Upper lobe of right lung (tissue), 1 donor: ENCODE measurements around the gene MESP1. TPM values are rescaled to one million over a fixed set of nuclear protein-coding genes. Genes with fewer than 3 reads are reported as not detected.

Source experiments
- ATAC-seq: fragments of 200-7000 bp; cut with Tn5 transposase; one replicate; pipeline ENCODE4 v1.9.1; 2020; ENCODE audit warnings: mild to moderate bottlenecking, moderate library complexity
- DNase-seq: peaks from one replicate; pipeline ENCODE4 v3.0.0-alpha.2; 2020
- H3K27ac ChIP-seq: fragments of 200-600 bp; one replicate; pipeline ENCODE4 v1.8.0; 2022
- H3K27me3 ChIP-seq: fragments of 200-600 bp; one replicate; pipeline ENCODE4 v1.8.0; 2022; ENCODE audit warnings: mild to moderate bottlenecking
- H3K36me3 ChIP-seq: fragments of 200-600 bp; one replicate; pipeline ENCODE4 v1.8.0; 2022
- H3K4me1 ChIP-seq: fragments of 200-600 bp; one replicate; pipeline ENCODE4 v1.8.0; 2022
- H3K4me3 ChIP-seq: fragments of 200-600 bp; one replicate; pipeline ENCODE4 v1.8.0; 2022; ENCODE audit warnings: mild to moderate bottlenecking
- H3K9me3 ChIP-seq: fragments of 200-600 bp; one replicate; pipeline ENCODE4 v1.8.0; 2022
- CTCF ChIP-seq: fragments of 200-600 bp; IDR thresholded peaks from one replicate; pipeline ENCODE4 v1.8.0; 2022; ENCODE audit warnings: antibody characterized with exemption
- intact Hi-C: fragments of 100-400 bp; cut with DNase I; formaldehyde crosslinking; loops from one replicate; pipeline ENCODE4 v1.11.0; 2022
- total RNA-seq: library from RNA; stranded (reverse); fragmentation: NEBNext Ultra II Directional; extraction: Animal tissue kit (Norgen Biotek cat#: 25700); gene quantifications from one replicate; pipeline ENCODE4 v1.2.1, GENCODE V29; 2021
- donor health status: DM: no; HTN: yes; CAD: no; lungs with severe emphysema.

MESP1 gene
- total RNA-seq, 1 donor from 2014 or later = 4.9 TPM

DNA sequence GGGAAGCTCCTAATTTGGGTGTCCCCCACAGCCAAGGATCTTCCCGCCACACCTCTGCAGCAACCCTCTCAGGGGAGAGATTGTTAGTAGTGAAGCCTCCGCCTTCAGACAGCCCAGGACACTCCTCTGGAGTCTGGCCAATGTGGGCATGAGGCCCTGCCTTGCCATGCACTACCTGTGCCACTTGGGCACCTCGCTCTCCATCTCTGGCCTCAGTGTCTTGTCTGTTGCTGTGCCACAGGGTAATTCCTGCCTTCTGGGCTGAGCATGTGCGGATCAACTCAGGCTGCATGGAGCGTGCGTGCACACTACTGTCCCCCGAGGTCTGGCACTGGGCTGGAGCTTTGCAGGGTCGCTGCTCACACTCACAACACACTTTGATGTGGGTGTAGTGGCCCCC, 7.9 kb upstream of the MESP1 start:
- no peak overlapping the region for H3K27ac ChIP-seq
- no peaks in the 10 kb centered on the region for H3K4me1 ChIP-seq
- no peaks in the 10 kb centered on the region for H3K9me3 ChIP-seq
- ATAC-seq (no peak), DNase-seq (no peak)
- H3K4me3 ChIP-seq = no peak overlapping the region
- H3K27me3 ChIP-seq = no peaks in the 10 kb centered on the region
- H3K36me3 ChIP-seq = no peaks in the 10 kb centered on the region
- intact Hi-C loops = no loop called here
- no peak for TF ChIP-seq CTCF

GRCh38 chr15:89758283-89758682, 7.2 kb upstream of the MESP1 start:
- Histone ChIP-seq H3K27ac (no peak overlapping the region), H3K9me3 (no peaks in the 10 kb centered on the region), H3K4me1 (no peaks in the 10 kb centered on the region), H3K4me3 (no peak overlapping the region), H3K27me3 (no peaks in the 10 kb centered on the region), H3K36me3 (no peaks in the 10 kb centered on the region)
- intact Hi-C loops = no loop called here
- TF ChIP-seq CTCF = no peak
- DNase-seq (no peak), ATAC-seq (no peak)

DNA sequence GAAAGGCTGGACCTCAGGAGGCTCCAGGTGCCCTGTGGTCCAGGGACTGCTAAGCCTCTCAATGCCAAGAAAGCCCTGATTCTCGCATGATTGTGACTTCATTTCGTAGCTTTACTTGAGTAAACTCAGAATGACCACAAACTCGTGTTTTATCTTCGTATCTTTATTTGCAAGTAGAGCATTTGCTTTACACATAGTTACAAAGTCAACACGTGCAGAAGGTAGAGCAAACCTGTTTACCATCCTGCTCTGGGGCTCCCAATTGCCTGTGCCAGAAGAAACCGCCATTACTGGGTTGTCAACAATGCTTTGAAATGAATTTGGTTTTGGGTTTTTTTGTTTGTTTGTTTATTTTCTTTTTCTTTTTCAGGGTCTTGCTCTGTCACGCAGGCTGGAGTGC, 5.8 kb upstream of the MESP1 start:
- Histone ChIP-seq H3K36me3 (no peaks in the 10 kb centered on the region), H3K4me1 (no peaks in the 10 kb centered on the region), H3K4me3 (no peak overlapping the region), H3K27me3 (no peaks in the 10 kb centered on the region), H3K9me3 (no peaks in the 10 kb centered on the region), H3K27ac (no peak overlapping the region)
- no peak for TF ChIP-seq CTCF
- intact Hi-C loops = no loop called here
- no peak for DNase-seq
- no peak for ATAC-seq

DNA sequence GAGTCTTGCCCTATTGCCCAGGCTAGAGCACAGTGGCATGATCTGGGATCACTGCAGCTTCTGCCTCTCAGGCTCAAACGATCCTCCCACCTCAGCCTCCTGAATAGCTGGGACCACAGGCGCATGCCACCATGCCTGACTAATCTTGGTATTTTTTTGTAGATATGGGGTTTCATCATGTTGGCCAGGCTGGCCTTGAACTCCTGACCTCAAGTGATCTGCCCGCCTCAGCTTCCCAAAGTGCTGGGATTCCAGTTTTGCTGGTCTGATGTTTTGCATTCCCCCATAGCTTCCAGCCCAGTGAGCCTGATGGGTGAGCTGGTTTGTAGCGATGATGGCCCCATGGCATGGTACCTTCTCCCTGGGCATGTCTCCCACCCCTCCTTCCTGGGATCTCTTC, 4.7 kb upstream of the MESP1 start:
- Histone ChIP-seq H3K4me3 (no peak overlapping the region), H3K36me3 (no peaks in the 10 kb centered on the region), H3K27me3 (no peaks in the 10 kb centered on the region), H3K27ac (no peak overlapping the region), H3K4me1 (peaks cover 4% of the 10 kb centered on the region), H3K9me3 (no peaks in the 10 kb centered on the region)
- intact Hi-C loops = no loop called here
- ATAC-seq = no peak
- no peak for DNase-seq
- TF ChIP-seq CTCF = no peak

- DNase-seq (no peak), ATAC-seq (no peak)
- Histone ChIP-seq H3K27me3 (no peaks in the 10 kb centered on the region), H3K36me3 (no peaks in the 10 kb centered on the region), H3K4me3 (no peak overlapping the region), H3K27ac (no peak overlapping the region), H3K9me3 (no peaks in the 10 kb centered on the region), H3K4me1 (peaks cover 10% of the 10 kb centered on the region)
- no peak for TF ChIP-seq CTCF
- intact Hi-C loops = no loop called here
Observed at GRCh38 chr15:89754361-89755154, 3.5 kb upstream of the MESP1 start.

DNA sequence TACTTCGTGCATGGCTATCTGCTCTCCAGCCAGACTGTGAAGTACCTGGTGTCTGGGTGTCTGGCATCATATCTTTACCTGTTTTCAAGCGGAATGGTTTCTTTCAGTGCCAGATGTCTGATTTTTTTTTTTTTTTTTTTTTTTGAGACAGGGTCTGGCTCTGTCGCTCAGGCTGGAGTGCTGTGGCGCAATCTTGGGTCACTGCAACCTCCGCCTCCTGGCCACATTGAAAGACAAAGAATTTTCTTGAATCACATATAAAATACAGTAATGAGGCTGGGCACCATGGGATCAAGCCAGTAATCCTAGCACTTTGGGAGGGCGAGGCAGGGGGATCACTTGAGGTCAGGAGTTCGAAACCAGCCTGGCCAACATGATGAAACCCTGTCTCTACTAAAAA, 2.8 kb upstream of the MESP1 start:
- Histone ChIP-seq H3K27me3 (no peaks in the 10 kb centered on the region), H3K36me3 (no peaks in the 10 kb centered on the region), H3K27ac (no peak overlapping the region), H3K4me3 (no peak overlapping the region), H3K9me3 (no peaks in the 10 kb centered on the region), H3K4me1 (peaks cover 10% of the 10 kb centered on the region)
- no peak for DNase-seq
- ATAC-seq = no peak
- intact Hi-C loops = no loop called here
- no peak for TF ChIP-seq CTCF
